ENCODE data around the gene CYRIA.

GRCh38 chr2:16691261-16691660 is 25.6 kb upstream of the CYRIA start:
- TF ChIP-seq CTCF (IDR thresholded peaks at IDR 0.05) (no peak), PBX3 (IDR thresholded peaks at IDR 0.05) (no peak), RNF2 (IDR thresholded peaks at IDR 0.05; ENCODE audit: borderline replicate concordance, low read depth) (no peak), POLR2A (IDR thresholded peaks at IDR 0.05; ENCODE audit: low read length) (no peak), REST (IDR thresholded peaks at IDR 0.05) (no peak), TFCP2L1 (CRISPR knock-in tag; IDR thresholded peaks at IDR 0.05) (no peak)
